Measurements from ENCODE around the gene SECISBP2. TPM values are rescaled to one million over a fixed set of nuclear protein-coding genes. Genes with fewer than 3 reads are reported as not detected.
A peak's percentile ranks its signal among the peaks of the same experiment; 100 is the strongest.
"Not testable (repeated sequence)": the region's sequence is repeated elsewhere in the genome, so short reads cannot be mapped to it uniquely, and the experiment has no call there.

SECISBP2 gene, protein sequence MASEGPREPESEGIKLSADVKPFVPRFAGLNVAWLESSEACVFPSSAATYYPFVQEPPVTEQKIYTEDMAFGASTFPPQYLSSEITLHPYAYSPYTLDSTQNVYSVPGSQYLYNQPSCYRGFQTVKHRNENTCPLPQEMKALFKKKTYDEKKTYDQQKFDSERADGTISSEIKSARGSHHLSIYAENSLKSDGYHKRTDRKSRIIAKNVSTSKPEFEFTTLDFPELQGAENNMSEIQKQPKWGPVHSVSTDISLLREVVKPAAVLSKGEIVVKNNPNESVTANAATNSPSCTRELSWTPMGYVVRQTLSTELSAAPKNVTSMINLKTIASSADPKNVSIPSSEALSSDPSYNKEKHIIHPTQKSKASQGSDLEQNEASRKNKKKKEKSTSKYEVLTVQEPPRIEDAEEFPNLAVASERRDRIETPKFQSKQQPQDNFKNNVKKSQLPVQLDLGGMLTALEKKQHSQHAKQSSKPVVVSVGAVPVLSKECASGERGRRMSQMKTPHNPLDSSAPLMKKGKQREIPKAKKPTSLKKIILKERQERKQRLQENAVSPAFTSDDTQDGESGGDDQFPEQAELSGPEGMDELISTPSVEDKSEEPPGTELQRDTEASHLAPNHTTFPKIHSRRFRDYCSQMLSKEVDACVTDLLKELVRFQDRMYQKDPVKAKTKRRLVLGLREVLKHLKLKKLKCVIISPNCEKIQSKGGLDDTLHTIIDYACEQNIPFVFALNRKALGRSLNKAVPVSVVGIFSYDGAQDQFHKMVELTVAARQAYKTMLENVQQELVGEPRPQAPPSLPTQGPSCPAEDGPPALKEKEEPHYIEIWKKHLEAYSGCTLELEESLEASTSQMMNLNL
- total RNA-seq (10 to 100 TPM; 13.0 to 25.3 (median 15.5) TPM), polyA plus RNA-seq (10 to 100 TPM; 13.9 to 27.5 TPM)
- long read RNA-seq, donor 1, full-length matches to known transcripts = 2 of 15 reads
- long read RNA-seq, donor 1, partial matches to known transcripts = 4 of 15 reads
- long read RNA-seq, donor 1, other reads (novel, unspliced or antisense) = 9 of 15 reads
- long read RNA-seq, donor 2, partial matches to known transcripts = 22 of 42 reads
- long read RNA-seq, donor 2, other reads (novel, unspliced or antisense) = 20 of 42 reads
- long read RNA-seq, donor 3, partial matches to known transcripts = 7 of 17 reads
- long read RNA-seq, donor 3, other reads (novel, unspliced or antisense) = 4 of 17 reads

DNA sequence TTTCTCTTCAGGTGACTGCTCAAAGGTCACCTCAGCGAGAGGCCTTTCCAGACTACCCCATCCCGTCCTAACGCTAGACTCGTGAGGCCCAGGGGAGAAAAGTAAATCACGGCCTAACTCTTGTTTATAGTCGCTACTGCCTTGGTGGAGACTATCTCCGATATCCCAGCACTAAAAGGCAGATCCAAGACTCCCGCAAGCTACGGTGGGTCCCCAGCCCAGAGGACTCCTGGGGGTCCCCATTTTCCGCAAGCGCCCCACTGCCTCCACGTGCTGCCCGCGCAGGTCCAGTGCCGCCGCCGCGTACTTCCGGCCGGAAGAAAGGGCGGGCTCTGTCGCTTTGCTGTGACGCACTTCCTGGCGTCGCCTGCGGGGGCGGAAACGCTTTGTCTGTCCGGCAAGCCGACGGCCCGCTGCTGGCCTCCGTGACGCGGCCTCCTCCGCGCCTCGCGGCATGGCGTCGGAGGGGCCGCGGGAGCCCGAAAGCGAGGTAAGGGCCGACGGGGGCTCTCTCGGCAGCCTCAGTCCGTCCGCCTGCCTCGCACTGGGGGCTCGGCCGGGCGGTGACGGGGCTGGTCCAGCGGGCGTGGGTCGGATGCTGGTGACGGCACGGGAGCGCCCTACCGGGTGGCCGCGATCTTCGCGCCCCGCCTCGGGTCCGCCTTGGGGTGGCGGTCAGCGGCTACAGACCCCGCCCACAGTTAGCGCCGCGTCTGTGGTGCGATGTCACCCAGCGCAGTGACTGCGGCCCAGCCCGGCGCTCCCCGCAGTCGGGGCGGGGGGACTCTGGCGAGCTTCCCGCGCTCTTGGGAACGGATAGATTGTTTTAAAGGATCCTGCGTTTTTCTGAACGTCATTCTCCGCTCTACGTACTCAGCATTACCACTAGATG lies at the start of gene SECISBP2:
Gene SECISBP2 (plus strand): TSS at position 378 of the 892 bp plus-strand sequence. CDS start 77 bp downstream, at position 455.
- ATAC-seq (peak; percentile 98 to 99 (median 99)), DNase-seq (peak; percentile 96 to 98 (median 98))
- Histone ChIP-seq H3K4me1 (peaks cover 5 to 70% (median 36%) of the 10 kb centered on the region in 12 donors), H3K4me3 (peak within 1 kb of the TSS; percentile 51 to 94 (median 74)), H3K36me3 (peaks cover 0 to 53% (median 9%) of the 10 kb centered on the region in 9 donors), H3K27ac (peak within 1 kb of the TSS; percentile 94 to 100 (median 99)), H3K9me3 (no peaks in the 10 kb centered on the region), H3K27me3 (no peaks in the 10 kb centered on the region)
- TF ChIP-seq, protein P1, sequence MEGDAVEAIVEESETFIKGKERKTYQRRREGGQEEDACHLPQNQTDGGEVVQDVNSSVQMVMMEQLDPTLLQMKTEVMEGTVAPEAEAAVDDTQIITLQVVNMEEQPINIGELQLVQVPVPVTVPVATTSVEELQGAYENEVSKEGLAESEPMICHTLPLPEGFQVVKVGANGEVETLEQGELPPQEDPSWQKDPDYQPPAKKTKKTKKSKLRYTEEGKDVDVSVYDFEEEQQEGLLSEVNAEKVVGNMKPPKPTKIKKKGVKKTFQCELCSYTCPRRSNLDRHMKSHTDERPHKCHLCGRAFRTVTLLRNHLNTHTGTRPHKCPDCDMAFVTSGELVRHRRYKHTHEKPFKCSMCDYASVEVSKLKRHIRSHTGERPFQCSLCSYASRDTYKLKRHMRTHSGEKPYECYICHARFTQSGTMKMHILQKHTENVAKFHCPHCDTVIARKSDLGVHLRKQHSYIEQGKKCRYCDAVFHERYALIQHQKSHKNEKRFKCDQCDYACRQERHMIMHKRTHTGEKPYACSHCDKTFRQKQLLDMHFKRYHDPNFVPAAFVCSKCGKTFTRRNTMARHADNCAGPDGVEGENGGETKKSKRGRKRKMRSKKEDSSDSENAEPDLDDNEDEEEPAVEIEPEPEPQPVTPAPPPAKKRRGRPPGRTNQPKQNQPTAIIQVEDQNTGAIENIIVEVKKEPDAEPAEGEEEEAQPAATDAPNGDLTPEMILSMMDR (IDR thresholded peaks at IDR 0.05) = peak in 10 of 12 donors; percentile 68 to 95 (median 80)
- peak; percentile 64 to 93 for TF ChIP-seq POLR2A (IDR thresholded peaks at IDR 0.05)
- 0% methylated on average over 36 to 91 of the region's 91 CpGs for WGBS, 4 donors
- intact Hi-C loops (cut with DNase I) = loop anchor here in 6 of 10 donors (1.0 to 10.0 kb wide), 3 partner anchors 134 to 231 kb away; no protein-coding TSS in a partner anchor

DNA sequence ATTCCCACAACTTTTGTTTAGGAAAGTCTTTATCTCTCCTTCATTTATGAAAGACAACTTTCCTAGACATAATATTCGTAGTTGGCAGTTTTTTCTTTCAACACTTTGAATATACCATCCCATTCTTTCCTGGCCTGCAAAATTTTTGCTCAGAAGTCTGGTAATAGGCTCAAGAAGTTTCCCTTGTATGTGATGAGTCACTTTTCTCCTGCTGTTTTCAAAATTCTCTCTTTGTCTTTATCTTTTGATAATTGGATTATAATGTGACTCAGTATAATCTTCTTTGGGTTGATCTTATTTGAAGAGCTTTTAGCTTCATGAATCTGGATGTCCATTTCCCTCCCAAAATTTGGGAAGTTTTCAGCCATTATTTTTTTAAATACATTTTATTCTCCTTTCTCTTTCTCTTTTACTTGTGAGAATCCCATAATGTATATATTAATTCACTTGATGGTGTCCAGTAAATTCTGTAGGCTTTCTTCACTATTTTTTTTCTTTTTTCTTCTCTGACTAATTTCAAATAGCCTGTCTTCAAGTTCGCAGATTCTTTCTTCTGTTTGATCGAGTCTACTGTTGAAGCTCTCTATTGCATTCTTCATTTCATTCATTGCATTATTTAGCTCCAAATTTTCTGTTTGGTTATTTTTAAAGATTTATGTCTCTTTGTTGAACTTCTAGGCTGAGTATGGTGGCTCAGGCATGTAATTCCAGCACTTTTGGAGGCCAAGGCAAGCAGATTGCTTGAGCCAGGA lies 44.6 kb upstream of the SECISBP2 start:
- Histone ChIP-seq H3K4me3 (no peak overlapping the region), H3K4me1 (no peaks in the 10 kb centered on the region), H3K36me3 (no peaks in the 10 kb centered on the region), H3K9me3 (peaks cover 0 to 43% (median 20%) of the 10 kb centered on the region in 12 donors), H3K27me3 (no peaks in the 10 kb centered on the region), H3K27ac (no peak overlapping the region)
- TF ChIP-seq, protein P1 (IDR thresholded peaks at IDR 0.05) = no peak
- no peak for TF ChIP-seq POLR2A (IDR thresholded peaks at IDR 0.05)
- no peak for ATAC-seq
- 77 to 93% (median 90%) methylated on average over 3 of the region's 3 CpGs for WGBS, 4 donors
- no peak for DNase-seq
- intact Hi-C loops (cut with DNase I) = loop anchor here in 5 of 10 donors (10.0 kb wide), 4 partner anchors 99 to 679 kb away; partner anchors contain the start of gene SHC3 (in 1 of the 5)

DNA sequence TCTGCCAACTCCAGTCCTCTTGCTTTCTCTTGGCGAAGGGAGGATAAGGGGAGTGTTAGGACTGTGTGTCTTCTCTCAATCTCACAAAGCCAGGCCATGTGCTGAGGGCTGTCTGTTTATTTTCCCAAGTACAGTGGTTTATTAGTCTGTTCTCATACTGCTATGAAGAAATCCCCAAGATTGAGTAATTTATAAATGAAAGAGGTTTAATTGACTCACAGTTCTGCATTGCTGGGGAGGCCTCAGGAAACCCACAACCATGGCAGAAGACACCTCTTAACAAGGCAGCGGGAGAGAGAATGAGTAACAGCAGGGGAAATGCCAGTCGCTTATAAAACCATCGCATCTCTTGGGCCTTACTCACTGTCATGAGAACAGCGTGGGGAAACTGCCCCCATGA lies 43.5 kb upstream of the SECISBP2 start:
- DNase-seq = no peak
- Histone ChIP-seq H3K27ac (no peak overlapping the region), H3K9me3 (peaks cover 0 to 39% (median 20%) of the 10 kb centered on the region in 12 donors), H3K36me3 (no peaks in the 10 kb centered on the region), H3K4me1 (no peaks in the 10 kb centered on the region), H3K27me3 (no peaks in the 10 kb centered on the region), H3K4me3 (no peak overlapping the region)
- WGBS, 4 donors = 78 to 83% (median 81%) methylated on average over 5 of the region's 5 CpGs
- intact Hi-C loops (cut with DNase I) = loop anchor here in 8 of 10 donors (5.0 to 10.0 kb wide), 6 partner anchors 100 to 683 kb away; partner anchors contain the start of gene SHC3 (in 1 of the 8)
- TF ChIP-seq, protein P1 (IDR thresholded peaks at IDR 0.05) = no peak
- TF ChIP-seq POLR2A (IDR thresholded peaks at IDR 0.05) = no peak
- ATAC-seq = no peak

DNA sequence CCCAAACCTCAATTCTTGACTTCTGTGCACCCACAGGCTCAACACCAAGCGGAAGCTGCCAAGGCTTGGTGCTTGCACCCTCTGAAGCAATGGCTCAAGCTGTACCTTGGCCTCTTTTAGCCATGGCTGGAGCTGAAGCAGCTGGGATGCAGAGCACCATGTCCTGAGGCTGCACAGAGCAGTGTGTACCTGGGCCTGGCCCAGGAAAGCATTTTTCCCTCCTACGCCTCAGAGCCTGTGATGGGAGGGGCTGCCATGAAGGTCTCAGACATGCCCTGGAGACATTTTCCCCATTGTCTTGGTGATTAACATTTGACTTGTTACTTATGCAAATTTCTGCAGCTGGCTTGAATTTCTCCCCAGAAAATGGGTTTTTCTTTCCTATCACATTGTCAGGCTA lies 42.3 kb upstream of the SECISBP2 start:
- H3K4me1 ChIP-seq, ATAC-seq: not testable (repeated sequence)

More for the DNA sequence above, 42.3 kb upstream of the SECISBP2 start:
- peaks cover 0 to 33% (median 20%) of the 10 kb centered on the region in 12 donors for H3K9me3 ChIP-seq
- not testable (repeated sequence) for H3K4me3 ChIP-seq, H3K27ac ChIP-seq, H3K36me3 ChIP-seq, DNase-seq, H3K27me3 ChIP-seq
- intact Hi-C loops (cut with DNase I) = loop anchor here in 8 of 10 donors (5.0 to 10.0 kb wide), 6 partner anchors 101 to 684 kb away; partner anchors contain the start of gene SHC3 (in 1 of the 8)
- WGBS, 4 donors = 96 to 100% (median 99%) methylated on average over 2 of the region's 2 CpGs

Data from heart left ventricle (tissue), 16 donors.